ENCODE measurements around the gene LPA.

Gene LPA

GRCh38 chr6:160510976-160511617 lies 153.0 kb downstream of the LPA start:
- Histone ChIP-seq H3K9me3 (ENCODE audit: control insufficient read depth, insufficient read depth, low read depth, low read length) (0 out of 2 replicates have a peak, but pooled peaks cover 3% of the 10 kb centered on the region), H3K27me3 (ENCODE audit: control insufficient read depth, insufficient read depth, low read length) (no peaks in the 10 kb centered on the region), H3K27ac (ENCODE audit: low read depth, low read length) (no peak overlapping the region), H3K36me3 (ENCODE audit: control insufficient read depth, insufficient read depth, low read length) (no peaks in the 10 kb centered on the region), H3K9ac (ENCODE audit: low read length) (no peak overlapping the region), H3K4me3 (ENCODE audit: low read depth, low read length) (no peak overlapping the region), H3K4me1 (ENCODE audit: control insufficient read depth, insufficient read depth, low read length) (no peaks in the 10 kb centered on the region; the same call in 1 of the 2 replicates)

- Histone ChIP-seq H3K27ac (ENCODE audit: low read depth, low read length) (no peak overlapping the region), H3K9ac (ENCODE audit: low read length) (no peak overlapping the region), H3K9me3 (ENCODE audit: control insufficient read depth, insufficient read depth, low read depth, low read length) (0 out of 2 replicates have a peak, but pooled peaks cover 3% of the 10 kb centered on the region), H3K27me3 (ENCODE audit: control insufficient read depth, insufficient read depth, low read length) (no peaks in the 10 kb centered on the region), H3K36me3 (ENCODE audit: control insufficient read depth, insufficient read depth, low read length) (no peaks in the 10 kb centered on the region), H3K4me3 (ENCODE audit: low read depth, low read length) (no peak overlapping the region), H3K4me1 (ENCODE audit: control insufficient read depth, insufficient read depth, low read length) (no peaks in the 10 kb centered on the region; the same call in 1 of the 2 replicates)
Measured at GRCh38 chr6:160510199-160510598, 153.9 kb downstream of the LPA start.

- no peak overlapping the region for H3K27ac ChIP-seq (ENCODE audit: low read depth, low read length)
- no peak overlapping the region for H3K4me3 ChIP-seq (ENCODE audit: low read depth, low read length)
- no peaks in the 10 kb centered on the region for H3K27me3 ChIP-seq (ENCODE audit: control insufficient read depth, insufficient read depth, low read length)
- H3K9ac ChIP-seq (ENCODE audit: low read length): no peak overlapping the region
- H3K36me3 ChIP-seq (ENCODE audit: control insufficient read depth, insufficient read depth, low read length): no peaks in the 10 kb centered on the region
- H3K4me1 ChIP-seq (ENCODE audit: control insufficient read depth, insufficient read depth, low read length): no peaks in the 10 kb centered on the region; the same call in 1 of the 2 replicates
- H3K9me3 ChIP-seq (ENCODE audit: control insufficient read depth, insufficient read depth, low read depth, low read length): 0 out of 2 replicates have a peak, but pooled peaks cover 3% of the 10 kb centered on the region
Measured at GRCh38 chr6:160509610-160510009, 154.5 kb downstream of the LPA start.

- Histone ChIP-seq H3K36me3 (ENCODE audit: control insufficient read depth, insufficient read depth, low read length) (no peaks in the 10 kb centered on the region), H3K9me3 (ENCODE audit: control insufficient read depth, insufficient read depth, low read depth, low read length) (peaks cover 8% of the 10 kb centered on the region), H3K27me3 (ENCODE audit: control insufficient read depth, insufficient read depth, low read length) (no peaks in the 10 kb centered on the region), H3K4me3 (ENCODE audit: low read depth, low read length) (no peak overlapping the region), H3K9ac (ENCODE audit: low read length) (no peak overlapping the region), H3K27ac (ENCODE audit: low read depth, low read length) (no peak overlapping the region), H3K4me1 (ENCODE audit: control insufficient read depth, insufficient read depth, low read length) (no peaks in the 10 kb centered on the region; the same call in 1 of the 2 replicates)
Measured at GRCh38 chr6:160508599-160508998, 155.5 kb downstream of the LPA start.

GRCh38 chr6:160507420-160507819 lies 156.7 kb downstream of the LPA start:
- H3K27ac ChIP-seq (ENCODE audit: low read depth, low read length): no peak overlapping the region
- H3K9ac ChIP-seq (ENCODE audit: low read length): no peak overlapping the region
- H3K27me3 ChIP-seq (ENCODE audit: control insufficient read depth, insufficient read depth, low read length): no peaks in the 10 kb centered on the region
- no peaks in the 10 kb centered on the region; the same call in 1 of the 2 replicates for H3K4me1 ChIP-seq (ENCODE audit: control insufficient read depth, insufficient read depth, low read length)
- peaks cover 15% of the 10 kb centered on the region for H3K9me3 ChIP-seq (ENCODE audit: control insufficient read depth, insufficient read depth, low read depth, low read length)
- H3K36me3 ChIP-seq (ENCODE audit: control insufficient read depth, insufficient read depth, low read length): no peaks in the 10 kb centered on the region
- H3K4me3 ChIP-seq (ENCODE audit: low read depth, low read length): no peak overlapping the region

- Histone ChIP-seq H3K9ac (ENCODE audit: low read length) (no peak overlapping the region), H3K27ac (ENCODE audit: low read depth, low read length) (no peak overlapping the region), H3K4me1 (ENCODE audit: control insufficient read depth, insufficient read depth, low read length) (no peaks in the 10 kb centered on the region; the same call in 1 of the 2 replicates), H3K9me3 (ENCODE audit: control insufficient read depth, insufficient read depth, low read depth, low read length) (peaks cover 15% of the 10 kb centered on the region), H3K36me3 (ENCODE audit: control insufficient read depth, insufficient read depth, low read length) (no peaks in the 10 kb centered on the region), H3K27me3 (ENCODE audit: control insufficient read depth, insufficient read depth, low read length) (no peaks in the 10 kb centered on the region), H3K4me3 (ENCODE audit: low read depth, low read length) (no peak overlapping the region)
Measured at GRCh38 chr6:160505970-160506369, 158.1 kb downstream of the LPA start.

- peaks cover 15% of the 10 kb centered on the region for H3K9me3 ChIP-seq (ENCODE audit: control insufficient read depth, insufficient read depth, low read depth, low read length)
Measured at GRCh38 chr6:160500639-160501038, 163.4 kb downstream of the LPA start.

GRCh38 chr6:160494576-160494975 lies 169.5 kb downstream of the LPA start:
- Histone ChIP-seq H3K4me3 (ENCODE audit: low read depth, low read length) (no peak overlapping the region), H3K36me3 (ENCODE audit: control insufficient read depth, insufficient read depth, low read length) (peaks cover 3% of the 10 kb centered on the region; the same call in 1 of the 2 replicates), H3K27me3 (ENCODE audit: control insufficient read depth, insufficient read depth, low read length) (no peaks in the 10 kb centered on the region), H3K9ac (ENCODE audit: low read length) (no peak overlapping the region), H3K27ac (ENCODE audit: low read depth, low read length) (no peak overlapping the region), H3K9me3 (ENCODE audit: control insufficient read depth, insufficient read depth, low read depth, low read length) (no peaks in the 10 kb centered on the region), H3K4me1 (ENCODE audit: control insufficient read depth, insufficient read depth, low read length) (no peaks in the 10 kb centered on the region)

More at GRCh38 chr6:160500639-160501038, 163.4 kb downstream of the LPA start:
- no peak overlapping the region for H3K9ac ChIP-seq (ENCODE audit: low read length)
- no peak overlapping the region for H3K4me3 ChIP-seq (ENCODE audit: low read depth, low read length)
- H3K36me3 ChIP-seq (ENCODE audit: control insufficient read depth, insufficient read depth, low read length): no peaks in the 10 kb centered on the region
- no peaks in the 10 kb centered on the region for H3K4me1 ChIP-seq (ENCODE audit: control insufficient read depth, insufficient read depth, low read length)
- no peaks in the 10 kb centered on the region for H3K27me3 ChIP-seq (ENCODE audit: control insufficient read depth, insufficient read depth, low read length)
- H3K27ac ChIP-seq (ENCODE audit: low read depth, low read length): no peak overlapping the region

- H3K4me1 ChIP-seq (ENCODE audit: control insufficient read depth, insufficient read depth, low read length): no peaks in the 10 kb centered on the region
- no peak overlapping the region for H3K9ac ChIP-seq (ENCODE audit: low read length)
- H3K4me3 ChIP-seq (ENCODE audit: low read depth, low read length): no peak overlapping the region
- H3K9me3 ChIP-seq (ENCODE audit: control insufficient read depth, insufficient read depth, low read depth, low read length): no peaks in the 10 kb centered on the region
- no peaks in the 10 kb centered on the region for H3K27me3 ChIP-seq (ENCODE audit: control insufficient read depth, insufficient read depth, low read length)
- peaks cover 3% of the 10 kb centered on the region; the same call in 1 of the 2 replicates for H3K36me3 ChIP-seq (ENCODE audit: control insufficient read depth, insufficient read depth, low read length)
- H3K27ac ChIP-seq (ENCODE audit: low read depth, low read length): no peak overlapping the region
Measured at GRCh38 chr6:160489091-160489490, 175.0 kb downstream of the LPA start.

- H3K27me3 ChIP-seq (ENCODE audit: control insufficient read depth, insufficient read depth, low read length): no peaks in the 10 kb centered on the region
- no peak overlapping the region for H3K9ac ChIP-seq (ENCODE audit: low read length)
- H3K4me3 ChIP-seq (ENCODE audit: low read depth, low read length): no peak overlapping the region
- H3K4me1 ChIP-seq (ENCODE audit: control insufficient read depth, insufficient read depth, low read length): no peaks in the 10 kb centered on the region
- peaks cover 3% of the 10 kb centered on the region; the same call in 1 of the 2 replicates for H3K36me3 ChIP-seq (ENCODE audit: control insufficient read depth, insufficient read depth, low read length)
- no peak overlapping the region for H3K27ac ChIP-seq (ENCODE audit: low read depth, low read length)
- no peaks in the 10 kb centered on the region for H3K9me3 ChIP-seq (ENCODE audit: control insufficient read depth, insufficient read depth, low read depth, low read length)
Measured at GRCh38 chr6:160487116-160487515, 177.0 kb downstream of the LPA start.
